RWPE1 (cell line): ENCODE results near the gene KIF1B.

Experiments used
- CTCF ChIA-PET: fragments of 350-600 bp; sonication (Branson Sonifier 250); formaldehyde crosslinking; extraction: SDS; loops from one replicate; lab custom pipeline; 2021; lab: Yijun Ruan, JAX
- POLR2A ChIA-PET: fragments of 400-600 bp; formaldehyde crosslinking; extraction: SDS; loops from one replicate; lab custom pipeline; 2020; ENCODE audit warnings: antibody characterized with exemption; ENCODE audit not compliant: low non-redundant PET; lab: Yijun Ruan, JAX
- DNase-seq: peaks from one replicate; pipeline ENCODE4 v3.0.0; 2012; ENCODE audit warnings: low spot score
- H3K27ac ChIP-seq: fragments of 450-650 bp; 2 replicates; pipeline ENCODE4 v1.5.1; 2017
- TF ChIP-seq, protein P1 (sequence below): fragments of 450-650 bp; conservative IDR thresholded peaks from 2 replicates; pipeline ENCODE4 v1.5.1; 2017; ENCODE audit warnings: low read depth, mild to moderate bottlenecking

KIF1B gene

GRCh38 chr1:10171105-10171767 lies 39.1 kb upstream of the KIF1B start:
- TF ChIP-seq, protein P1, sequence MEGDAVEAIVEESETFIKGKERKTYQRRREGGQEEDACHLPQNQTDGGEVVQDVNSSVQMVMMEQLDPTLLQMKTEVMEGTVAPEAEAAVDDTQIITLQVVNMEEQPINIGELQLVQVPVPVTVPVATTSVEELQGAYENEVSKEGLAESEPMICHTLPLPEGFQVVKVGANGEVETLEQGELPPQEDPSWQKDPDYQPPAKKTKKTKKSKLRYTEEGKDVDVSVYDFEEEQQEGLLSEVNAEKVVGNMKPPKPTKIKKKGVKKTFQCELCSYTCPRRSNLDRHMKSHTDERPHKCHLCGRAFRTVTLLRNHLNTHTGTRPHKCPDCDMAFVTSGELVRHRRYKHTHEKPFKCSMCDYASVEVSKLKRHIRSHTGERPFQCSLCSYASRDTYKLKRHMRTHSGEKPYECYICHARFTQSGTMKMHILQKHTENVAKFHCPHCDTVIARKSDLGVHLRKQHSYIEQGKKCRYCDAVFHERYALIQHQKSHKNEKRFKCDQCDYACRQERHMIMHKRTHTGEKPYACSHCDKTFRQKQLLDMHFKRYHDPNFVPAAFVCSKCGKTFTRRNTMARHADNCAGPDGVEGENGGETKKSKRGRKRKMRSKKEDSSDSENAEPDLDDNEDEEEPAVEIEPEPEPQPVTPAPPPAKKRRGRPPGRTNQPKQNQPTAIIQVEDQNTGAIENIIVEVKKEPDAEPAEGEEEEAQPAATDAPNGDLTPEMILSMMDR = no peak
- H3K27ac ChIP-seq = no peak overlapping the region
- DNase-seq = no peak
- ChIA-PET CTCF (interaction anchor here (0.6 to 0.7 kb wide), 2 partner anchors 14 to 220 kb away, joined by 3 to 4 read pairs; no protein-coding TSS in a partner anchor), POLR2A (no interaction called here)

DNA sequence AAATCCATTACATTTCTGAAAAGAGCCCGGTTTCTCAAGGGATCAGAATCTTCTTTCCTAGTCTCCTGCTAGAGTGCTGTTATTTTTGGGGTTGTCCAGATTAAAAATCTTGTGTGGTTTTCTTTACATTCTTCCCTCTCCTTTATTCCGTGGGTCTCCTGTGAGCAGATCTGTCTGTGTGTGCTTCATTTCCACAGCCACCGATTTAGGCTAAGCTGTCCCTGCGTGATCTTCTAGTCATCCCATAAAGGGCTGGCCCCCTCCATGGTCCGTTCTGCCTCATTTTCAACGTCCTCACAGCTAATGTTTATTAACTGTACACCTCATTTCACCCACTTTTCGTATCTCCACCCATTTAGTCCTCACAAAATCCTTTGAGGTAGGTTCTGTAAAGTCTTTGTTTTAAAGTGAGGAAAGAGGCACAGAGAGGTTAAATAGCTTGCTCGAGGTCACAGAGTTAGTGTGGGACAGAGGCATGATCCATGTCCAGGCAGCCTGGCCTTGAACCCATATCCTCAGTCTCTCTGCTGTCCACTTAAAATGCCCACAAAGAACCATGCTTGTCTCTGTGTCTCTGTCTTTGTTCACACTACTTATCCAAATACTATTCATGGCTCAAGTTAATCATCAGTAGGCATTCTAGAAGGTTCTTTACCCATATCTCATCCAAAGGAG lies 38.2 kb upstream of the KIF1B start:
- ChIA-PET POLR2A (no interaction called here), CTCF (interaction anchor here (0.7 kb wide), 1 partner anchor 13 kb away, joined by 3 read pairs; no protein-coding TSS in a partner anchor)
- no peak for DNase-seq
- TF ChIP-seq, protein P1 = no peak
- H3K27ac ChIP-seq = no peak overlapping the region

DNA sequence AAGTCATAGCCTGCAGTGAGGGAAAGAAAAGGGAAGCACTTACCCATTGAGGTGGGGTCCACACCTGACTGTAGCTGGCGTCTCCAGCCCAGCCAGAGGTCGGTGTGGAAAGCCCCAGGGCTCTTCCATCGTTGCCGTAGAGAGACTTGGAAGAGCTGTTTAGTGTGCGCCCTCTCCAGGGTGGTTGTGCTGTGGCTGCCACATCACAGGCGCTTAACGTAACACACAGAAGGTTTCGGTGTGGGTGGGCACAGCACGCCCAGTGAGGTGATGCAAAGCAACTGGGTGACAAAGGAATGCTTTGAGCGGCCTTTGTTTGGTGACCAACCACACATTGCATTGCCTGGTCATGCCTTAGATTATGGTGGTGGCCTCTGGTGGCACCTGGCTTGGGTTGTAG lies 36.8 kb upstream of the KIF1B start:
- CTCF ChIA-PET = interaction anchor here (0.6 kb wide), 1 partner anchor 11 kb away, joined by 4 read pairs; no protein-coding TSS in a partner anchor
- H3K27ac ChIP-seq = no peak overlapping the region
- TF ChIP-seq, protein P1 = no peak
- DNase-seq = no peak
- POLR2A ChIA-PET = no interaction called here

- CTCF ChIA-PET = no interaction called here
- POLR2A ChIA-PET = no interaction called here
- H3K27ac ChIP-seq = no peak overlapping the region
- TF ChIP-seq, protein P1 = no peak
- no peak for DNase-seq
Observed at GRCh38 chr1:10177876-10178275, 32.5 kb upstream of the KIF1B start.

- H3K27ac ChIP-seq = no peak overlapping the region
- CTCF ChIA-PET = no interaction called here
- POLR2A ChIA-PET = no interaction called here
- DNase-seq = no peak
- TF ChIP-seq, protein P1 = no peak
Observed at GRCh38 chr1:10178597-10179405, 31.6 kb upstream of the KIF1B start.

DNA sequence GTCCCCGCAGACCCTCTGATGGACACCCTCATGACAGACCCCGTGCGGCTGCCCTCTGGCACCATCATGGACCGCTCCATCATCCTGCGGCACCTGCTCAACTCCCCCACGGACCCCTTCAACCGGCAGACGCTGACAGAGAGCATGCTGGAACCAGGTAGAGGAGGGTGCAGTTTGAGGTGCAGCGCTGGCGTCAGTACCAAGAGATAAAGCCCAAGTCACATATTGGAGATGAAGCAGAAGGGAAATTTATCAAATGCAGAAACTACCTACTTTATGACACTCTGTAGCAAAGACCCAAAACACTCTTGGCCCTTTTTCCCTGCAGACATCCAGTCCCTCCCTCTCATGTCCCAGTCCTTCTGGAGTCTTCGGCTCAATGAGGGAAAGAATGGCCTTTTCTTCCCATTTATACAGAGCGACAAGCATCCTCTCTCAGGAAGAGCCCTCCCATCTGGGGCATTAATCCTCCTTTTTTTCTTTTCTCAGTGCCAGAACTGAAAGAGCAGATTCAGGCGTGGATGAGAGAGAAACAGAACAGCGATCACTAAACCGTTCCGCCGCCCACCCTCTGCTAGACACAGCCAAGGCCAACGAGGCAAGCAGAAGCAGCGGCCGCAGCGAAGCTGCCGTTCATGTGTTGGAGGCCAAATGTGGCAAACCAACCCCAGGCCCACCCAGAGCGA lies 30.8 kb upstream of the KIF1B start:
- no peak for DNase-seq
- H3K27ac ChIP-seq = no peak overlapping the region
- CTCF ChIA-PET = no interaction called here
- TF ChIP-seq, protein P1 = no peak
- POLR2A ChIA-PET = no interaction called here
